NCI-H1092 treated with DMSO at 0.1 percent for 48 hours (cell line): Measurements from ENCODE around the gene TCAP.

Source experiments
- DNase-seq: peaks from one replicate; lab custom pipeline; 2025; lab: John Stamatoyannopoulos, UW

Gene TCAP

DNA sequence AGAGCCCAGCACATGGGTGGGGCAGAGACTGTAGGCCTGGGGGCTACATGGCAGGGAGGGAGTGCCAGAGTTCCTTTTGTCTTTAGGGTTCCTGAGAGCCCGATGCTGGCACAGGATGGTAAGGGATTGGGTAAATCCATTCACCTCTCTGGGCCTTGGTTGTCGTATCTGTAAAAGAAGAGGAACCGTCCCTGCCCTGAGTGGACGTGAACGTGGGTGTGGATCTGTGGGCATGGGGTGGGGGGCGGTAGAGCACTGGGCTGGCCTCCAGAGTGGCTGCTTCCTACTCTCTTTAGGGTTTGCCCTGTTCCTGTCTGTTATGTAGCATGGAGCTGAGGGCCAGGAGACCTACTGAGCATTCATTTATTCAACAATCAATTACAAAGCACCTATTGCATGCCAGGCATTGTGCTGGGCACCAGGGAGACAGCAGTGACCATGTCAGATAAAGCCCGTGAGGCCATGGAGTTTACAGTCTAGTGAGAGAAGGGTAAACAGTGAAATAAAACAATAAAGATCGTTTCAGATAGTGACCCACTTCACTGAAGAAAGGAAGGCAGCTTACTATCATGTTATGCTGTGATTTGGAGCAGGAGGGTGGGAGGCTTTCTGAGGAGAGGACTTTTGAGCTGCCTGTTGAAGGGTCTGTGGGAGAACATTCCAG is 13.1 kb upstream of the TCAP start:
- no peak for DNase-seq

DNA sequence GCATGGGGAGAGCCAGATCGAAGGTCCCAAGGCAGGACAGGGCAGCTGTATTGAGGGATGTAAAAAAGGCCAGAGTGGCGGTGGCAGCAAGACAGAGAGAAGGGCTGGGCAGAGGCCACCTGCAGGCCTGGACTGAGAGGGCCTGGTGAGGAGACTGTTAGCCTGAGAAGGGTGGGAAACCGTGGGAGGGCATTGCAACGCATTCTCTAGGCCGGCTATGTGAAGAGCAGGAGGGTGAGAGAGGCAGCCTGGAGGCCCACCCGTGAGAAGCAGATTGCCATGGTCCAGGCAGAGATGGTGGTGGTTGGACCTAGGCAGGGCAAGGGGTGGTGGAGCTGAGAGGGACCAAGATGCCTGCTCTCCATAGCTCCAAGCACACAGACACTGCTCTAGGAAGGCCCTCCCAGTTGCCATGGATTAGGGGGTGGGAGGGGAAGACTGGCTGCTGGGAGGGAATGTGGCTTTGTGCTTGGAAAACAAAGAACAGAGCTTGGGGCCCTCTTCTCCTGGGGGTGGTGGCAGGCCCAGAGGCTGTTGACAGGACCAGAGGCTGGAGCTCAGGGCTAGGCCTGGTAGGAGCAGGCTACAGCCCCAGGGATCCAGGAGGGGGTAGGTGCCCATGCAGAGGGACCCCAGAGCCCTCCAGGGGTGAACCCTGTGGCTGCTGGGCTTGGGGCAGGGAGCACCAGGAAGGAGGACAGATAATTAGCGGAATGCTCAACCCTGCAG is 12.4 kb upstream of the TCAP start:
- DNase-seq: no peak

DNA sequence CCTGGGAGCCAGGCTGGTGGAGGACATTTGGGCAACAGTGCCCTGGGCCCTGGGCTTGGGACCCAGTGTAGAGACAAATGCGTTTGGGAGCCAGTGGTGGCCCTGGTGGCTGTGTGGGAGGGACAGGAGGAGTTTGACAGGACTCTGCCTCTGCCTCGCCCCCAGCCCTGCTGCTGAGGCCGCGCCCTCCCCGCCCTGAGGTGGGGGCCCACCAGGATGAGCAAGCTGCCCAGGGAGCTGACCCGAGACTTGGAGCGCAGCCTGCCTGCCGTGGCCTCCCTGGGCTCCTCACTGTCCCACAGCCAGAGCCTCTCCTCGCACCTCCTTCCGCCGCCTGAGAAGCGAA is 11.9 kb upstream of the TCAP start:
- no peak for DNase-seq

DNA sequence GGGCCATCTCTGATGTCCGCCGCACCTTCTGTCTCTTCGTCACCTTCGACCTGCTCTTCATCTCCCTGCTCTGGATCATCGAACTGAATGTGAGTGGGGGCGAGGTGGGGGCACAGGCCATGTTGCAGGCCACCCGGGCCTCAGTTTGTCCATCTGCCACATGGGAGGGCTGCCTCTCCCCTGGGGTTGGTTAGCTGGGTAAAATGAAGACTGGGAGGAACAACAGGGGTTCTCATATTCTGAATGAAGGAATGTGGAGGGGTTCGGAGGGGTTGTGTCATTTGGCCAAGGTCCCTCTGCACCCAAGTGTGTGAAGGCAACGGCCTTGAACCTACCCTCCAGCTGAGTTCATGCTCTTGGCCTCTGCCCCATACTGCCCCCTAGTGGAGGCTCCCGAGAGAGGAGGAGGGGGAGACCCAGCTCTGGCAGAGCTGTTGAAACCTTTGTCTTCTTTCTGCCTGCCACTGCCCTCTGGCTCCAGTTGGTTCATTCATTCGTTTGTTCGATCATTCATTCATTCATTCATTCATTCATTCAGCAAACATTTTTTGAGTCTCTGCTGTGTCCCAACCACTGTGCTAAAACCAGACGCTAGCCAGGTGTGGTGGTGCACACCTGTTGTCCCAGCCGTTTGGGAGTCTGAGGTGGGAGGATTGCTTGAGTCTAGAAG is 11.4 kb upstream of the TCAP start:
- peak; percentile 9 for DNase-seq

DNA sequence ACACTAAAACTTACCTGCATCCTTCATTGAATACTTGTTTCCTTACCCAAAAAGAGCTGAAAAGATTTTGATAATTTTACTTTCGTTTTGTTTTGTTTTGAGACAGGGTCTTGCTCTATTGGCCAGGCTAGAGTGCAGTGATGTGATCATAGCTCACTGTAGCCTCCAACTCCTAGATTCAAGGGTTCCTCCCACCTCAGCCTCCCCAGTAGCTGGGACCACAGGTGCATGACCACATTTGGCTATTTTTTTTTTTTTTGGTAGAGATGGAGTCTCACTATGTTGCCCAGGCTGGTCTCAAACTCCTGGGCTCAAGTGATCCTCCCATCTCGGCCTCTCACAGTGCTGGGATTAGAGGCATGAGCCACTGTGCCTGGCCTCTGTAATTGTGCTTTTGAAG is 10.0 kb upstream of the TCAP start:
- DNase-seq: no peak

DNA sequence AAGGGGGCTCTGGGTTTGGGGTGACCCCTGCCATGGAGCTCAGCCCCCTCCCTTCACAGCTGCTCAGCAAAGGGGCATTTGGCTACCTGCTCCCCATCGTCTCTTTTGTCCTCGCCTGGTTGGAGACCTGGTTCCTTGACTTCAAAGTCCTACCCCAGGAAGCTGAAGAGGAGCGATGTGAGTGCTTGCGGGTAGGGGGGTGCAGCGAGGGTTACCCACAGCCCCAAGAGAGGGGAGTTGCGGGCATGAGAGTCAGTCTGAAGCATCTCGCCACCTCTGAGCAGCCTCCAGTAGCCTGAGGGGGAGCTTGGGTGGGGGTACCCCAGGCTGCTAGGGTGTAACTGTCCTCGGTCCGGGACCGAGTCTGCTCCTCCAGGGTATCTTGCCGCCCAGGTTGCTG is 6.8 kb upstream of the TCAP start:
- no peak for DNase-seq

DNA sequence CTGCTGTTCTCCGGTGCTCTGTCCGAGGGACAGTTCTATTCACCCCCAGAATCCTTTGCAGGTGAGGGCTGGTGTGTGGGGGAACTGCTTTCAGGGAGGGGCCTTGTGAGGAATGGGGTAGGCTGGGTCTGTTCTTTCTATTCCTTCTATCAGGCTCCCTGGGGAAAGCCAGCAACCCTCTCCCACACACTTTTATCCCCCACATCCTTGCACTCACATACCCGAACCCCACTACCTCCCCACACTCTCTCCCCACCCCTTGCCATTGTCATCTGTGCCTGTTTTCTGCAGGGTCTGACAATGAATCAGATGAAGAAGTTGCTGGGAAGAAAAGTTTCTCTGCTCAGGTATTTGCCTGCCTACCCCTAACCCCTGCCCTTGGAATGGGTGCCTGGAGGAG is 6.4 kb upstream of the TCAP start:
- DNase-seq: no peak

DNA sequence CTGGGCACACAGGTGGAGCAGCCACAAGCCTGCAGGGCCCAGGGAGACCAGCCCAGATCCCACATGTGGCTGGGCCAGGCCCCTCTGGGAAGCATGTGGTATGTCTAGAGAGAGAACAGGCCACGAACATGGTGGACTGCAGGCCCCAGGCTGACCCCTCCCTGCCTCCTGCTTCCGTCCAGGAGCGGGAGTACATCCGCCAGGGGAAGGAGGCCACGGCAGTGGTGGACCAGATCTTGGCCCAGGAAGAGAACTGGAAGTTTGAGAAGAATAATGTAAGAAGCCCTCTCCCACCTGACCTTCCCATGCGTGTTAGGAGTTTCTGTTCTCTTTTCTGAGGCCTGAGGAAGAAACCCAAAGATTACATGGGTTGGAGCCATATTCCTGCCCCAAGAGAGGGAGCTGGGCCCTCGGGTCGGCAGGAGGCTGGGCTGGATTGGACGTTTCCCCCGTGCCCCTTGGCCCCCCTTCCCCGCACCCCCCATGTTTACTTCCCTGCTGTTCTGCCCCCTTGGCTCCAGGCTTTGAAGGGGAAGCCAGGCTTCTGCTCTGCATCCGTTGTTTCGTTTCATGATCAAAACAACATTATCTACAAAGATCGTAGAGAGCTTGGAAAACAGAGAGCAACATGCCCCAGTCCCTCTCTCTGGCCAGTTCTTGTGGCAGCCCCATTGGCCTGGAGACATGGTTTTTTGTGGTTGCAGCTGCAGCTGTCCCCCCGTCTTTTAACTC is 5.7 kb upstream of the TCAP start:
- DNase-seq: no peak

DNA sequence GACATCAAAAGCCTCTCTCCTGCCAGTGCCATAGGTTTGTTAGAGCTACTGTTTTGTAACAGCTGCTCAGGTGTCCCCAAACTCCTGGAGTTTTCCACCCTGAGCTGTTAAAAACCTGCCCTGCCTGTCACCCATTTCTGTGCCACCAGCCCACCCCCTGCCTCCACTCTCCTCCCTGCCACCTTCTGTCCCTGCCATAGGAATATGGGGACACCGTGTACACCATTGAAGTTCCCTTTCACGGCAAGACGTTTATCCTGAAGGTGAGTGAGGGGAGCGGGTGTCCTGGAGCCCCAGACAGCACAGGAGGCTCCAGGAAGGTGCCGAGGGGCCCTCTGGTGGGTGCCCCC is 5.2 kb upstream of the TCAP start:
- DNase-seq: no peak

DNA sequence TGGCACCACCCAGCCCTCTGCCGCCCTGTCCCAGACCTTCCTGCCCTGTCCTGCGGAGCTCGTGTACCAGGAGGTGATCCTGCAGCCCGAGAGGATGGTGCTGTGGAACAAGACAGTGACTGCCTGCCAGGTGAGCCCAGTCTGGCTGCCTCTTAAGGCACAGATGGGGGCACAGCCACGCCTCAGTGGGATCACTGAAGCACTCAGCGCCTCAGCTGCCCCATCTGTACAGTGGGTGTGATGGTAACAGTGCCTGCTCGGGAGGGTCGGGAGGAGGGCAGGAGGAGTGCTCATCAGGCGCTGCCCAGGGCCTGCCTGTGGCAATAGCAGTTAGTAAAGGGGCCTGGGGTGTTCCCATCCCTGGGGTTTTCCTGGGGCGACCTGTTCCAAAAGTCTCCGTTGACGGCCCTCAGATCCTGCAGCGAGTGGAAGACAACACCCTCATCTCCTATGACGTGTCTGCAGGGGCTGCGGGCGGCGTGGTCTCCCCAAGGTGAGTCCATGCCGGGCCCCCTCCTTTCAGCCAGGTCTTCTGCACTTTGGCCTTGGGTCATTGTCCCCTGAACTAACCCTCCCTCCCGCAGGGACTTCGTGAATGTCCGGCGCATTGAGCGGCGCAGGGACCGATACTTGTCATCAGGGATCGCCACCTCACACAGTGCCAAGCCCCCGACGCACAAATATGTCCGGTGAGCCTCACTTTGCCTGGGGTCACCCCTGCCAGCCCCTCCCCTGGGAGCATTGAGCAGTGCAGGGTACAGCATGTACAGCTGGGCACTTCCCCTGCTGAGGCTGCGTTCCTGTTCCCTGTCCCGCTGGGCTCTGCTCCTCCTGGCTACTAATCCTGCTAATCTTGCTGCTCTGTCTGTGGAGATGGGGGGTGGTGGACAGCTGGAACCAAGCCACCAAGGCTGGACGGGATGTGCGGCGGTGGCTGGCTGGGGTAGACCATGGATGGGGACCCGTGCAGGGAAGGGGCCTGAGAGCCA is 4.5 kb upstream of the TCAP start:
- DNase-seq: no peak

DNA sequence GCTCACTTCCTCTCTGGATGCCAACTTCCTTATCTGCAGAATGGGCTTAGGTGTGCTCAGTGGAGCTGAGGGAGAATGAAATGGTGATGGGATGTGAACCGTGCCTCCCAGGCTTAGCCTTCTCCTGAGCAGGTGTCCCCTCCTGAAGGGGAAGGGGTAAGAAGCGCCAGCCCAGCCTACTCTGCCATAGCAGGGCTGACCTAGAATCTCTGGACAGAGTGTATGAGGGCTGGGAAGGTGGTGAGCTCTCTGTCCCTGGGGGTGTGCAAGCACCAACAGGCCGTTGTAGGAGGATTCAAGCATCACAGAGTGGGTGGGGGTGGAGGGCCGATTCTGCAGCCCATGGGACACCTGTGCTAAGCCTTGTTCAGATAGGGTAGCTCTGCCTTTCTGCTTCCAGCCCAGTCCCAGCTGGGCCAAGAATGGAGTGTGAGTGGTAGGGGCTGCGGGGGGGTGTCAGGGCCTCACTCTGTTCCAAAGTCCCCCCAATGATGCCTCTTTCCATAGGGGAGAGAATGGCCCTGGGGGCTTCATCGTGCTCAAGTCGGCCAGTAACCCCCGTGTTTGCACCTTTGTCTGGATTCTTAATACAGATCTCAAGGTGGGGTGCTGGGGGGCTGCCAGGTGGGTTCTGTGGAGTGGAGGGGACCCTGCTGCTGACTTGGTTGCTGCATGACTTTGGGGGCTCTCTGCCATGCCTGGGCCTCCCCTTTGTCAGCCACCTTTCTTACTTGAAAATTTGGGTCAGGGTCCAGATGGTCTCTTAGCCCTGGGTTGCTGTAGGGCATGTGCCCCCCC is 3.2 kb upstream of the TCAP start:
- no peak for DNase-seq

DNA sequence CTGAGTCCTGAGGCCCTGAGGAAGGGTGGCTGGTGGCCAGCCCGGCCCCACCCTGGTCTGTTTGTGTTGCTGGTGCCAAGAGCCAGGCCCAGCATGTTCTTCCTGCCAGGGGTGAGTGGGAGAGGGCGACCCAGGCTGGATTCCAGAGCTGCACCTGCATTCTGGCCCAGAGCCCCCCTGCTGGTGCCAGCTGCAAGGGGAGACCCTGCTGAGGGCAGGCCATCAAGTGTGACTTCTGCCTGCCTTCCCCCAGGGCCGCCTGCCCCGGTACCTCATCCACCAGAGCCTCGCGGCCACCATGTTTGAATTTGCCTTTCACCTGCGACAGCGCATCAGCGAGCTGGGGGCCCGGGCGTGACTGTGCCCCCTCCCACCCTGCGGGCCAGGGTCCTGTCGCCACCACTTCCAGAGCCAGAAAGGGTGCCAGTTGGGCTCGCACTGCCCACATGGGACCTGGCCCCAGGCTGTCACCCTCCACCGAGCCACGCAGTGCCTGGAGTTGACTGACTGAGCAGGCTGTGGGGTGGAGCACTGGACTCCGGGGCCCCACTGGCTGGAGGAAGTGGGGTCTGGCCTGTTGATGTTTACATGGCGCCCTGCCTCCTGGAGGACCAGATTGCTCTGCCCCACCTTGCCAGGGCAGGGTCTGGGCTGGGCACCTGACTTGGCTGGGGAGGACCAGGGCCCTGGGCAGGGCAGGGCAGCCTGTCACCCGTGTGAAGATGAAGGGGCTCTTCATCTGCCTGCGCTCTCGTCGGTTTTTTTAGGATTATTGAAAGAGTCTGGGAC is 2.4 kb upstream of the TCAP start:
- no peak for DNase-seq

DNA sequence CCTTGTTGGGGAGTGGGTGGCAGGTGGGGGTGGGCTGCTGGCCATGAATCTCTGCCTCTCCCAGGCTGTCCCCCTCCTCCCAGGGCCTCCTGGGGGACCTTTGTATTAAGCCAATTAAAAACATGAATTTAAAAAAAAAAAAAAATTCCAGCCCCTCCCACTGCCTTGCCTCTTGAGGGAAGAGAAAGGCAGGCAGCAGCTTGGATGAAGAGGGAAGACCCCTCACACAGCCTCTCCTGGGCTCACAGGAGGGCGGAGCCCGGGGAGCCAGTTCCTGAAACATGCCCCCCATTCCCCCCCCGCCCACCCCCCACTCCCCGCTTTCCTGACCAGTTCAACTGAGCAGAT is 1.8 kb upstream of the TCAP start:
- no peak for DNase-seq

DNA sequence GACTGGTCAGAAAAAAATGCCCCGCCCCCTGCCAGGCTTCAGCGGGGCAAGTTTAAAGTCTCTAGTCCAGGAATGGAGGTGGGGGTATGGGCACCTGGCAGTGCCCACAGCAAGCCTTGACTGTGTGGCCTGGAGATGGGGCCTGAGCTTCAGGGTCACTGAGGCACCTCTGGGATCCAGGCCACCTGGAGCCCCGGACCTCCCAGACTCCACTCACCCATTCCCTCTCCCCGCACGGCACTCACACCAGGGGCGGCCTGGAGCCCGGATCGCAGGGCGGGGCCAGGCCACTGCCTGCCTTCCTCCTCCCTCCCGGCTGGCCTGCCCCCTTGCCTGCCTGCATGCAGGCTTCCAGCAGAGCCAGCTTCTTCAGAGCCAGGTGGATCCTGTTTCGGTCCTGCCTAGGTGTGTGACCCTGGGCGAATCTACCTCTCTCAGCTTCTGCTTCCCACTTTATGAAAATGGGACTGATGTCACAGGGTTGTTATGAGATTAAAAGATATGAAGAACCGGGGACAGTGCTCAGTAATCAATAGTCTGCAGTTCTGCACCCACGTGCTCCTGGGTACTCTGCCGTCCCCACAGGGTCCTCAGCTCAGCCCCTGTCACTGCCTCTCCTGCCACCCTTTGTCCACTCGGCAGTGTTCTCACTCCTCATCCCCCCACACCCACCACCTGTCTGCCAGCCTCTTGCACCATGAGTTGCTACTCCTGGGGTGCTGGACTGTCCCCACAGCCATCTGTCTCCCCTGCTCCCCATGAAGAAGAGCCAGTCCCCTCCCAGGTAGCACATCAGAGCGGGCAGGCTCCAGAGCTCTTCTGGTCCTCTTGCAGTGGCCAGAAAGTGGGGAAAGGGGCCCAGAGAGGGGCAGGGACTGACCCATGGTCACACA is 1.2 kb upstream of the TCAP start:
- DNase-seq: no peak

DNA sequence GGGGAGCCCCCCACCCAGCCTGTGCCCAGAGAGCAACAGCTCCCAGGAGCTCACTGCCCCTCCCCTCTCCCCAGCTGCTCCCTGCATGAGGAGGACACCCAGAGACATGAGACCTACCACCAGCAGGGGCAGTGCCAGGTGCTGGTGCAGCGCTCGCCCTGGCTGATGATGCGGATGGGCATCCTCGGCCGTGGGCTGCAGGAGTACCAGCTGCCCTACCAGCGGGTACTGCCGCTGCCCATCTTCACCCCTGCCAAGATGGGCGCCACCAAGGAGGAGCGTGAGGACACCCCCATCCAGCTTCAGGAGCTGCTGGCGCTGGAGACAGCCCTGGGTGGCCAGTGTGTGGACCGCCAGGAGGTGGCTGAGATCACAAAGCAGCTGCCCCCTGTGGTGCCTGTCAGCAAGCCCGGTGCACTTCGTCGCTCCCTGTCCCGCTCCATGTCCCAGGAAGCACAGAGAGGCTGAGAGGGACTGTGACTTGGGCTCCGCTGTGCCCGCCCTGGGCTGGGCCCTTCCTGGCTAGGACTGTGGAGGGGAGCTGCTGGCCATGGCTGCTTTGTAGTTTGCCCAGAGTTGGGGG is 584 bp downstream of the TCAP start:
- DNase-seq: peak; percentile 46

DNA sequence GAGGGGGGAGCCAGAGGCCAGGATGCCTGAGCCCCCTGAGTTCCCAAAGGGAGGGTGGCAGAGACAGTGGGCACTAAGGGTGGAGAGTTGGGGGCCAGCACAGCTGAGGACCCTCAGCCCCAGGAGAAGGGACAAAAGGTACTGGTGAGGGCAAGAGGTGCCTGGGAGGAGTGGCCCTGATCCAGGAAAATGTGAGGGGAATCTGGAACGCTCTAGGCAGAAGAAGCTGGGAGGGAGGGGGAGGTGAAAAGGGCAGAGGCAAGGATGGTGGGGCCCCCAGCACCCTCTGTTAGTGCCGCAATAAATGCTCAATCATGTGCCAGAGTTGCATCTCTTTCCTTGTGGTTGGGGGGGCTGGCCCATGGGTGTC is 1.1 kb downstream of the TCAP start:
- no peak for DNase-seq

DNA sequence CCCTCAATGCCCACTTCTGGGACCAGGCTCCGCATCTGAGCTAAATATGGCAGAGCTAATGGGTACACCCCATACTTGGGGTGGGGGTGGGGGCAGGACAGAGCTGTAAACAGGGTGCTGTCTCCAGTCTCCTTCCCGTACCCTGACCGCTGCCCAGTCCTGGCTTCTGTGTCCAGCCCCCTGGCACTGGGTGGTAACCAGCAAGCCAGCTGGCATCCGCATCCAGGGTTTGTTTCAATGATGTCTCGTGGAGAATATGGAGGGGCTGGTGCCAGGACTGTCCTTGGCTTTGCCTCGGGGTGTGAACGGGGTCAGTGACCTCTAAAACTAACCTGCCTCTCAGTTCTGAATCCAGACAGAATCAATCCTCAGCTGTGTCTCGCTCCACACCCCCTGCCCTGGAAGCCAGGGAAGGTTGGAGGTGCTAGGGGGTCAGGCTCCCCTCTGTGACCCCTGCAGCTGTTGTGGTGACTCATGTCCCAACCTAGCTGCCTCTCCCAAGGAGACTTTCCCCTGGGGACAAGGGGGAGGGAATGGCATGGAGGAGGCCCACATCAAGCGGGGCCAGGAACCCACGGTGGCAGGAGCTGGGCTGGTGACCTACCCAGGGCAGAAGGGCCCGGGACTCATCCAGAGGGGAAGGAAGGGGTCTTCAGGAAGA is 1.6 kb downstream of the TCAP start:
- DNase-seq: no peak

DNA sequence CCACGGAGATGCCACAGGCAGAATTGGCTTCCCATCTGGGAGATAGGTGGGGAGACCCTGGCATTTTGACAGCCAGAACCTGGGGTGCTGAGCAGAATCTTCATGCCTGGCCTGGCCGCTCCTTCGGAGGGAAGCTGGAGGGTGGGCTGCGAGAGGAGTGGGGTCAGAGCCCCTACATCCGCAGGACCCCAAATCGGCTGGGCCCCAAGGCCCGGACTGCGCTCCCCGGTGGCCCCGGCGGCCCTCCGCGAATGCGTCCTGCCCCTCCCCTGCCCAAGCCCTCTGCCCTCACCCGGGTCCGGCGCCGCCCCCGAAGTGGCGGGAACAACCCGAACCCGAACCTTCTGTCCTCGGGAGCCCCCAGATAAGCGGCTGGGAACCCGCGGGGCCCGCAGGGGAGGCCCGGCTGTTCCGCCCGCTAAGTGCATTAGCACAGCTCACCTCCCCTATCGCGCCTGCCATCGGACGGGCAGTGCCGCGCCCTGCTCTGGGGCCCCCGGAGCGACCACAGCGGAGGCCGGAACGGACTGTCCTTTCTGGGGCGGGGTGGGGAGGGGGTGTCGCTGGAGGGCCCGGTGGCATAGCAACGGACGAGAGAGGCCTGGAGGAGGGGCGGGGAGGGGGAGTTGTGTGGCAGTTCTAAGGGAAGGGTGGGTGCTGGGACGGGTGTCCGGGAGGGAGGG is 2.3 kb downstream of the TCAP start:
- DNase-seq: no peak
